MM.1S (cell line): Measurements from ENCODE around the gene HMHB1.

Experiments used
- EZH2 ChIP-seq: fragments of 300-600 bp; sonication (generic); optimal IDR thresholded peaks from 2 replicates; pipeline ENCODE3; 2017; ENCODE audit warnings: low read depth, mild to moderate bottlenecking, antibody characterized with exemption, low read length, mixed read lengths
- EZH2phosphoT487 ChIP-seq: fragments of 300-600 bp; sonication (generic); IDR thresholded peaks from 2 replicates; pipeline ENCODE4 v1.6.1; 2018; ENCODE audit warnings: antibody characterized with exemption, low read length
- TF ChIP-seq, protein P1 (sequence below): fragments of 300-600 bp; sonication (generic); IDR thresholded peaks from 2 replicates; pipeline ENCODE4 v1.5.1; 2016; ENCODE audit warnings: antibody characterized with exemption, low read length, mixed read lengths

GRCh38 chr5:143770450-143770849, 41.5 kb upstream of the HMHB1 start:
- TF ChIP-seq EZH2, result no peak
- TF ChIP-seq, protein P1, sequence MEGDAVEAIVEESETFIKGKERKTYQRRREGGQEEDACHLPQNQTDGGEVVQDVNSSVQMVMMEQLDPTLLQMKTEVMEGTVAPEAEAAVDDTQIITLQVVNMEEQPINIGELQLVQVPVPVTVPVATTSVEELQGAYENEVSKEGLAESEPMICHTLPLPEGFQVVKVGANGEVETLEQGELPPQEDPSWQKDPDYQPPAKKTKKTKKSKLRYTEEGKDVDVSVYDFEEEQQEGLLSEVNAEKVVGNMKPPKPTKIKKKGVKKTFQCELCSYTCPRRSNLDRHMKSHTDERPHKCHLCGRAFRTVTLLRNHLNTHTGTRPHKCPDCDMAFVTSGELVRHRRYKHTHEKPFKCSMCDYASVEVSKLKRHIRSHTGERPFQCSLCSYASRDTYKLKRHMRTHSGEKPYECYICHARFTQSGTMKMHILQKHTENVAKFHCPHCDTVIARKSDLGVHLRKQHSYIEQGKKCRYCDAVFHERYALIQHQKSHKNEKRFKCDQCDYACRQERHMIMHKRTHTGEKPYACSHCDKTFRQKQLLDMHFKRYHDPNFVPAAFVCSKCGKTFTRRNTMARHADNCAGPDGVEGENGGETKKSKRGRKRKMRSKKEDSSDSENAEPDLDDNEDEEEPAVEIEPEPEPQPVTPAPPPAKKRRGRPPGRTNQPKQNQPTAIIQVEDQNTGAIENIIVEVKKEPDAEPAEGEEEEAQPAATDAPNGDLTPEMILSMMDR, result no peak
- TF ChIP-seq EZH2phosphoT487, result no peak
